SK-N-SH treated with all-trans-retinoic acid at 6 μM for 48 hours (cell line): ENCODE results near the gene RSKR.

Source experiments
- ATAC-seq: fragments of 200-7000 bp; cut with Tn5 transposase; 3 replicates; pipeline ENCODE4 v1.9.1; 2020; ENCODE audit warnings: mild to moderate bottlenecking, moderate library complexity
- ARNTL ChIP-seq: fragments of 450-650 bp; formaldehyde crosslinking; IDR thresholded peaks from 2 replicates; pipeline ENCODE4 v1.5.0; 2020; ENCODE audit warnings: low read depth, mild to moderate bottlenecking, moderate library complexity, borderline replicate concordance
- BACH2 ChIP-seq: fragments of 250-450 bp; sonication (Bioruptor Pico); IDR thresholded peaks from 2 replicates; pipeline ENCODE4 v1.9.0; 2021; ENCODE audit warnings: mild to moderate bottlenecking, borderline replicate concordance
- CREB5 ChIP-seq: fragments of 250-450 bp; sonication (Bioruptor Pico); IDR thresholded peaks from 2 replicates; pipeline ENCODE4 v1.5.1; 2020; ENCODE audit warnings: low read depth, mild to moderate bottlenecking, moderate library complexity
- CSDC2 ChIP-seq: fragments of 250-450 bp; sonication (Bioruptor Pico); IDR thresholded peaks from 2 replicates; pipeline ENCODE4 v1.5.0; 2020; ENCODE audit warnings: mild to moderate bottlenecking, moderate library complexity
- ESRRG ChIP-seq: fragments of 250-450 bp; sonication (Bioruptor Pico); IDR thresholded peaks from 2 replicates; pipeline ENCODE4 v1.6.1; 2021; ENCODE audit warnings: mild to moderate bottlenecking
- GLIS3 ChIP-seq: fragments of 250-450 bp; sonication (Bioruptor Pico); IDR thresholded peaks from 2 replicates; pipeline ENCODE4 v1.5.0; 2020; ENCODE audit warnings: mild to moderate bottlenecking, moderate library complexity
- ISL1 ChIP-seq: fragments of 250-450 bp; sonication (Bioruptor Pico); IDR thresholded peaks from 2 replicates; pipeline ENCODE4 v2.1.2; 2022; ENCODE audit warnings: mild to moderate bottlenecking, moderate library complexity
- OSR1 ChIP-seq: fragments of 250-450 bp; sonication (Bioruptor Pico); IDR thresholded peaks from 2 replicates; pipeline ENCODE4 v1.8.0; 2022; ENCODE audit warnings: moderate library complexity, mild to moderate bottlenecking, inconsistent platforms
- PATZ1 ChIP-seq: fragments of 250-450 bp; sonication (Bioruptor Pico); IDR thresholded peaks from 2 replicates; pipeline ENCODE4 v1.8.0; 2020; ENCODE audit warnings: mild to moderate bottlenecking, moderate library complexity, borderline replicate concordance
- RARB ChIP-seq: fragments of 250-450 bp; sonication (Bioruptor Pico); IDR thresholded peaks from 2 replicates; pipeline ENCODE4 v1.8.0; 2021; ENCODE audit warnings: mild to moderate bottlenecking, moderate library complexity
- SNAI2 ChIP-seq: fragments of 250-450 bp; sonication (Bioruptor Pico); IDR thresholded peaks from 2 replicates; pipeline ENCODE4 v1.5.0; 2020; ENCODE audit warnings: mild to moderate bottlenecking, moderate library complexity
- TCF4 ChIP-seq: fragments of 250-450 bp; sonication (Bioruptor Pico); IDR thresholded peaks from 2 replicates; pipeline ENCODE4 v1.8.0; 2021; ENCODE audit warnings: mild to moderate bottlenecking, moderate library complexity, borderline replicate concordance
- TOX ChIP-seq: fragments of 250-450 bp; sonication (Bioruptor Pico); IDR thresholded peaks from 2 replicates; pipeline ENCODE4 v1.8.0; 2021; ENCODE audit warnings: mild to moderate bottlenecking, moderate library complexity, borderline replicate concordance
- TSHZ2 ChIP-seq: fragments of 250-450 bp; sonication (Bioruptor Pico); IDR thresholded peaks from 2 replicates; pipeline ENCODE4 v1.5.0; 2020; ENCODE audit warnings: mild to moderate bottlenecking, moderate library complexity
- ZC3H10 ChIP-seq: fragments of 250-450 bp; sonication (Bioruptor Pico); IDR thresholded peaks from 2 replicates; pipeline ENCODE4 v1.5.1; 2021; ENCODE audit warnings: mild to moderate bottlenecking, moderate library complexity
- ZFP3 ChIP-seq: fragments of 250-450 bp; sonication (Bioruptor Pico); IDR thresholded peaks from 2 replicates; pipeline ENCODE4 v1.5.0; 2020; ENCODE audit warnings: mild to moderate bottlenecking, moderate library complexity
- ZNF565 ChIP-seq: fragments of 450-650 bp; formaldehyde crosslinking; conservative IDR thresholded peaks from 2 replicates; pipeline ENCODE4 v1.5.0; 2020; ENCODE audit warnings: low read depth, mild to moderate bottlenecking, moderate library complexity
- ZNF70 ChIP-seq: fragments of 450-650 bp; formaldehyde crosslinking; IDR thresholded peaks from 2 replicates; pipeline ENCODE4 v1.5.0; 2020; ENCODE audit warnings: mild to moderate bottlenecking, moderate library complexity
- ZNF8 ChIP-seq: fragments of 450-650 bp; formaldehyde crosslinking; IDR thresholded peaks from 2 replicates; pipeline ENCODE4 v1.5.0; 2020; ENCODE audit warnings: mild to moderate bottlenecking, moderate library complexity
- TF ChIP-seq, protein P1 (sequence below): fragments of 250-450 bp; sonication (Bioruptor Pico); IDR thresholded peaks from 2 replicates; pipeline ENCODE4 v1.8.0; 2021; ENCODE audit warnings: low read depth, mild to moderate bottlenecking, moderate library complexity, borderline replicate concordance

RSKR gene

GRCh38 chr17:28575126-28575795 is 38.7 kb downstream of the RSKR start:
- no peak for ATAC-seq
- TF ChIP-seq ZFP3 (CRISPR knock-in tag): no peak
- no peak for TF ChIP-seq RARB
- TF ChIP-seq TCF4 (CRISPR knock-in tag): no peak
- no peak for TF ChIP-seq ZNF8
- TF ChIP-seq, protein P1, sequence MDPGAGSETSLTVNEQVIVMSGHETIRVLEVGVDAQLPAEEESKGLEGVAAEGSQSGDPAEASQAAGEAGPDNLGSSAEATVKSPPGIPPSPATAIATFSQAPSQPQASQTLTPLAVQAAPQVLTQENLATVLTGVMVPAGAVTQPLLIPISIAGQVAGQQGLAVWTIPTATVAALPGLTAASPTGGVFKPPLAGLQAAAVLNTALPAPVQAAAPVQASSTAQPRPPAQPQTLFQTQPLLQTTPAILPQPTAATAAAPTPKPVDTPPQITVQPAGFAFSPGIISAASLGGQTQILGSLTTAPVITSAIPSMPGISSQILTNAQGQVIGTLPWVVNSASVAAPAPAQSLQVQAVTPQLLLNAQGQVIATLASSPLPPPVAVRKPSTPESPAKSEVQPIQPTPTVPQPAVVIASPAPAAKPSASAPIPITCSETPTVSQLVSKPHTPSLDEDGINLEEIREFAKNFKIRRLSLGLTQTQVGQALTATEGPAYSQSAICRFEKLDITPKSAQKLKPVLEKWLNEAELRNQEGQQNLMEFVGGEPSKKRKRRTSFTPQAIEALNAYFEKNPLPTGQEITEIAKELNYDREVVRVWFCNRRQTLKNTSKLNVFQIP (CRISPR knock-in tag): no peak
- no peak for TF ChIP-seq TSHZ2 (CRISPR knock-in tag)
- no peak for TF ChIP-seq CREB5 (CRISPR knock-in tag)
- no peak for TF ChIP-seq BACH2

DNA sequence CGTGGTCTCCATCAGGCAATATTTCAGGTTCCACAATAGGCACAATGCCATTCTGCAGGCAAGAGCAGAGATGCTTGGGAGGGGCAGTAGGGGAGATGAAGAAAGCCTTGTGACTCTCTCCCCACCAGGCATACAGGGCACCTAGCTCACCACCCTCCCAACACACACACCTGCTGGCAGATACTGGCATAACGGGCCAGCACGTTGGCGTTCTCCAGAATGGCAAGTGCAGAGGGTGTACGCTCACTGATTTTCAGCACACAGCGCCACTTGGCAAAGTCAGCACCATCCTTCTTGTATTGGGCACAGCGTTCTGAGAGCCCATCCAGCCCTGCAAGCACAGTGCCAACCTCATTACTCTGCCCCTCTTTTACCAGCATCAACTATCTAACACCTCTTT is 39.5 kb downstream of the RSKR start:
- no peak for ATAC-seq
- TF ChIP-seq ZNF8: no peak
- no peak for TF ChIP-seq BACH2
- TF ChIP-seq, all 23 proteins: peak for 0

GRCh38 chr17:28573966-28574480 is 40.0 kb downstream of the RSKR start:
- ATAC-seq: no peak
- TF ChIP-seq SNAI2 (CRISPR knock-in tag): no peak
- no peak for TF ChIP-seq ZNF565 (CRISPR knock-in tag)
- no peak for TF ChIP-seq RARB
- TF ChIP-seq OSR1: no peak
- no peak for TF ChIP-seq PATZ1
- no peak for TF ChIP-seq TOX (CRISPR knock-in tag)
- TF ChIP-seq GLIS3: no peak
- TF ChIP-seq ZNF70 (CRISPR knock-in tag): no peak
- no peak for TF ChIP-seq TSHZ2 (CRISPR knock-in tag)
- no peak for TF ChIP-seq ZNF8
- TF ChIP-seq BACH2: no peak
- no peak for TF ChIP-seq ISL1 (CRISPR knock-in tag)
- no peak for TF ChIP-seq ARNTL

DNA sequence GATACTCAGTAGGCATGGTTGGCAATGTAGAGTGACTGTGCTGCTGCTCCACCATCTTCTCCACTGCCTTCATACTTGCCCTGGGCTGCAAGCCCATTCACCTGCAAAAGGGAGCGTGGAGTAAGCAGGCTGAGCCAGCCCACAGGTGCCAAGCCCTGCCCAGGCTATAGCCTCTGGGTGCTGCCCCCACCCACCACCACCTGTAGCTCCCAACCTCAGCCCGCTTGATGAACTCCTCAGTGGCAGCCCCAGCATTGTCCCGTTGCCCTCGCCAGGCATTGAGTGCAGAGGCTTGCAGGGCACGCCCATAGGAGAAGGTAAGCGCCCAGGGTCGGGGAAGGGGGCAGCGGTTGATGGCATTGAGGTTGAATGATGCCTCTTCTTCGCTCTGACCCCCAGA is 40.5 kb downstream of the RSKR start:
- no peak for ATAC-seq
- no peak for TF ChIP-seq ZC3H10 (CRISPR knock-in tag)
- TF ChIP-seq TOX (CRISPR knock-in tag): no peak
- TF ChIP-seq ZFP3 (CRISPR knock-in tag): no peak
- TF ChIP-seq TCF4 (CRISPR knock-in tag): no peak
- no peak for TF ChIP-seq ZNF565 (CRISPR knock-in tag)
- TF ChIP-seq CSDC2 (CRISPR knock-in tag): no peak
- no peak for TF ChIP-seq ISL1 (CRISPR knock-in tag)
- TF ChIP-seq PATZ1: no peak
- TF ChIP-seq GLIS3: no peak
- no peak for TF ChIP-seq ESRRG (CRISPR knock-in tag)
- TF ChIP-seq, all 23 proteins: peak for 0
